Stimulated activated naive CD8-positive, alpha-beta T cell treated with anti-CD3 and anti-CD28 coated beads, Interleukin-15, Interleukin-2, amounts not matched to agents 100 U/mL and 50 U/mL, for 24 hours (primary cell): ENCODE data around the gene EDC3.
"Not testable (repeated sequence)": the region's sequence is repeated elsewhere in the genome, so short reads cannot be mapped to it uniquely, and the experiment has no call there.

Experiments
- ATAC-seq: fragments of 150-1000 bp; cut with Tn5 transposase; one replicate; pipeline ENCODE4 v1.10.0; 2021
- DNase-seq: peaks from one replicate; pipeline ENCODE4 v3.0.0; 2021

EDC3 gene

GRCh38 chr15:74695597-74696397, at the start of gene EDC3:
Gene EDC3, minus strand, starts transcription at chr15:74696024. Its CDS starts 20,900 bp downstream, at chr15:74675124.
- peak; percentile 93 for ATAC-seq
- peak; percentile 92 for DNase-seq

GRCh38 chr15:74742422-74742821, 46.6 kb upstream of the EDC3 start:
- ATAC-seq (no peak), DNase-seq (no peak)

- ATAC-seq = not testable (repeated sequence)
These were observed 42.4 kb upstream of the EDC3 start for GRCh38 chr15:74738239-74738638.

GRCh38 chr15:74735305-74735704, 39.5 kb upstream of the EDC3 start:
- ATAC-seq = no peak
- DNase-seq = no peak

More at GRCh38 chr15:74738239-74738638, 42.4 kb upstream of the EDC3 start:
- not testable (repeated sequence) for DNase-seq

- no peak for ATAC-seq
- no peak for DNase-seq
These were observed 37.4 kb upstream of the EDC3 start for GRCh38 chr15:74733269-74733668.

- ATAC-seq (no peak), DNase-seq (no peak)
These were observed 37.0 kb upstream of the EDC3 start for GRCh38 chr15:74732846-74733245.

- ATAC-seq (no peak), DNase-seq (no peak)
These were observed 34.9 kb upstream of the EDC3 start for GRCh38 chr15:74730619-74731316.

GRCh38 chr15:74729372-74729771, 33.5 kb upstream of the EDC3 start:
- not testable (repeated sequence) for ATAC-seq, DNase-seq

GRCh38 chr15:74728699-74729098, 32.9 kb upstream of the EDC3 start:
- ATAC-seq, DNase-seq: not testable (repeated sequence)

- DNase-seq = no peak
- no peak for ATAC-seq
These were observed 31.9 kb upstream of the EDC3 start for GRCh38 chr15:74727727-74728126.

- ATAC-seq = no peak
- DNase-seq = no peak
These were observed 30.9 kb upstream of the EDC3 start for GRCh38 chr15:74726774-74727164.

GRCh38 chr15:74725845-74726773, 30.3 kb upstream of the EDC3 start:
- ATAC-seq (peak; percentile 73), DNase-seq (peak; percentile 67)

- ATAC-seq = no peak
- peak; percentile 28 for DNase-seq
These were observed 29.5 kb upstream of the EDC3 start, which contains the start of gene CYP1A1 for GRCh38 chr15:74725225-74725774. Gene CYP1A1, minus strand, starts transcription at chr15:74725528. Its CDS starts 2,431 bp downstream, at chr15:74723097.

GRCh38 chr15:74724570-74725224, 28.9 kb upstream of the EDC3 start:
- DNase-seq = no peak
- ATAC-seq = no peak

GRCh38 chr15:74723754-74724334, 28.0 kb upstream of the EDC3 start:
- DNase-seq (no peak), ATAC-seq (no peak)

- no peak for DNase-seq
- ATAC-seq = no peak
These were observed 27.4 kb upstream of the EDC3 start for GRCh38 chr15:74723187-74723586.

- DNase-seq (no peak), ATAC-seq (no peak)
These were observed 26.8 kb upstream of the EDC3 start for GRCh38 chr15:74722591-74722990.

- ATAC-seq (no peak), DNase-seq (no peak)
These were observed 20.8 kb upstream of the EDC3 start for GRCh38 chr15:74716651-74717050.

- DNase-seq (no peak), ATAC-seq (no peak)
These were observed 16.5 kb upstream of the EDC3 start for GRCh38 chr15:74712311-74712710.

GRCh38 chr15:74710319-74711094, 14.7 kb upstream of the EDC3 start:
- DNase-seq = no peak
- ATAC-seq = no peak
